Measurements from ENCODE around the gene FBXO34.

GRCh38 chr14:55349565-55349964, 78.3 kb downstream of the FBXO34 start:
- TF ChIP-seq CTCF (IDR thresholded peaks at IDR 0.05) (no peak), POLR2A (IDR thresholded peaks at IDR 0.05) (no peak)
